GM19328 (cell line): Measurements from ENCODE around the gene CNRIP1.

ENCODE experiments used
- ATAC-seq: cut with Tn5 transposase; IDR thresholded peaks from one replicate; pipeline ENCODE4 v1.9.1; 2021; ENCODE audit warnings: mild to moderate bottlenecking, moderate library complexity; ENCODE audit not compliant: unreplicated experiment

The CNRIP1 gene

DNA sequence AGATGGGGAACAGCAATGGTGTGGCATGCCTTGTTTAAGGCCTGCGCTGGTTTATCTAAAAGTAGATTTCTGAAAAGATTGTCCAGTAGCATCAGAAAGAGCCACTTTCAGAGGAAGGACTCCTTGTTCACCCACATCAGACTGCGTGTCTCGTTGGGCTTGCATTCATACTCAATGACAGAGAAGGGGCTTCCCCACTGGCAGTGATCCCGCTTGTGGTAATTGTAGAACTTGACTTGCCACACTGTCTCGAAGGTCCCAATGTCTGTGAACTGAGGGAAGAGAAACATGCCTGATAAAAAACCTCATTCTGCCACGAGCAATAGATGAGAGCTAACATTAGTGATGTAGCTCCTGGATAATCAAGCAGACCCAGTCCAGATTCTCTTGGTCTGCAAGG, 26.0 kb downstream of the CNRIP1 start:
- no peak for ATAC-seq

DNA sequence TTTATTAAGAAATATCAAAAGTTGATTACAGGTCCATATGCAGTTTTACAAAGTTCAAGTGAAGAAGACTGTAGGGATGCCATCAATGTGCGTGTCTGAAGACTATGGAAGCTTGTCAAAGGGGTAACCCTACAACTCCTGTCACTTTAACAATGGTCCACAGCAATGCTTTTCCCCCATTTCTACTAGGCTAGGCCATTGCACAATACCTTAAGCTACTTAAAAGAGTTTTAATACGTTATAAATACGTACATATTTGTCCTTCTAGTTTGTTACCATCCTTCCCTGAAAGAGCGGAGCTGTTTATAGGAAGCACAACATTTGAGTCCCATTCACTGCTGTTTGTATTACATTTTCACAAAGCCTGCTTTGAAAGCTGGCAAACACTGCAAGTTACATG, 26.7 kb downstream of the CNRIP1 start:
- ATAC-seq = no peak

DNA sequence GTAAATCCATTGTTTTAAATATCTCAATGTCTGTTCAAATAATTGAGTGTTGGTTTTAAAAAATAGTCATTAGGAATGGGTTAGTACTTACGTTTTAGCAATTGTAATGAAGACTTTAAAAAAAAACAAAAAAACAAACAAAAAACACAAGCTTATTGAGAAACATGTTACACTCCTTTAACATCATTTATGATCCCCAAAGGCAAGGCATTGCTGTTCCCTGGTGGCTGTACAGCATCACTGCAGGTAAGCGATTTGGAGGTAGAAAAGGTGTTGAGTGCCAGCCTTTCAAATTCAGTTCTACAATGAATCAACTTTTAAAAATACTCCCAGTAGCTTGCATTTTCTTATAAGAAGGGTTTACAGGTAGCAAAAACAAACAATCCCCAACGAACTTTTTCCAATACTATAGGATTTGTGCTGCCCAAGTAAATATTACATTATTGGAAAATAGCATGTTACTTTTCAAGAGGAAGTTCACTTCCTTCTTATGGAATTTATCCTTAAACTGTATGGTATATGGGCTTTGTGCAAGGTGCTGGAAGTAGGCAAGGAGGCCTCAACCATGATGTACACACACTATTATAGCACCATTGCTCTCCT, 27.5 kb downstream of the CNRIP1 start:
- no peak for ATAC-seq

- ATAC-seq = no peak
Measured at GRCh38 chr2:68291314-68291713, 28.4 kb downstream of the CNRIP1 start.

- no peak for ATAC-seq
Measured at GRCh38 chr2:68290901-68291300, 28.8 kb downstream of the CNRIP1 start.

- no peak for ATAC-seq
Measured at GRCh38 chr2:68287580-68288441, 31.9 kb downstream of the CNRIP1 start.

- ATAC-seq = no peak
Measured at GRCh38 chr2:68284896-68285295, 34.9 kb downstream of the CNRIP1 start.

- no peak for ATAC-seq
Measured at GRCh38 chr2:68283419-68283812, 36.3 kb downstream of the CNRIP1 start.

DNA sequence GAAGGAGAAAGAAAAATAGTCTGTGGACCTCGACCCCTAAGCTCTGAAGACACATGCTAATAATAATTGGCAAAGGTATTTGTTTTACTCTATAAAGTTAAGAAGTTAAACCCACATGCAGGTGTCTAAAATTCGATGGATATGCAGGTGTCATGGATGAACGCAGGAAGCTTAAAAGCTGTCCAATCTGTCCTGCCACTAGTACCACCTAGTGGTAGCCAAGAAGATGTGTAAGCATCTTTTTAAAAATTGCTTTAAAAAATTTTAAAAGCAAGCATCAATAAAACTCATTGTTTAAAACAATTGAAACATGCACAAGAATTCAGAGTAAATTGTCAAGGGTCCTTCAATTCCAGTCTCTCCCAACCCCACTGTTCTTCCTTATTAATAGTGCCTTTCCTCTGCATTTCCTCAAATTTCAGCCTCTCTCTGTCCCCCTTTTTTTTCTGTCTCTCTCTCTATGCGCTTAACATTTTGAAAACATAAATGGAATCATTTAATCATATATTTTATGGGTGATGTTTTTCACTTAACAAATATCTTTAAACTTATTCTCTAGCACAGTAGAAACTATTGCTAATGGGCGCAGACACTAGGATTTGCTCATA, 36.8 kb downstream of the CNRIP1 start:
- ATAC-seq = no peak

DNA sequence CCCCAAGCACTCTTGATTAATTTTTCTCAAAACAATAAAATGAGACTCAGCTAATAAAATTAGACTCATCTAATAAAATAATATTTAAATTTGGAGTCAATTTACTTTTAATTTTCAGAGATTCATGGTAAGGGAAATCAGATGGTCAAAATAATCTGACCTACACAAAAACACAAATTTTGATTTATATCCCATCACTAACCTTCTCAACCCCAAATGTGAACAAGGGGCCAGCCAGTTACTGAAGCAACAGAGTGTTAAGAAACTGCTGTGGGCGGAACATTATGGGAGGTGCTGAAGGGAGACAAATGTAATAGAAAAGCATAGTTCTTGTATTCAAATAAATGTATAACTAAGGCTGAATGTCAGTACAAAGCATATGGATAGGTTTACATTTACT, 39.0 kb downstream of the CNRIP1 start:
- ATAC-seq = no peak

GRCh38 chr2:68280348-68280747, 39.4 kb downstream of the CNRIP1 start:
- no peak for ATAC-seq

GRCh38 chr2:68279691-68280090, 40.1 kb downstream of the CNRIP1 start:
- no peak for ATAC-seq

GRCh38 chr2:68278169-68278568, 41.6 kb downstream of the CNRIP1 start:
- ATAC-seq = no peak

- no peak for ATAC-seq
Measured at GRCh38 chr2:68274022-68274421, 45.7 kb downstream of the CNRIP1 start.

GRCh38 chr2:68272246-68272994, 47.3 kb downstream of the CNRIP1 start:
- ATAC-seq = no peak

GRCh38 chr2:68266655-68267054, 53.1 kb downstream of the CNRIP1 start:
- no peak for ATAC-seq

DNA sequence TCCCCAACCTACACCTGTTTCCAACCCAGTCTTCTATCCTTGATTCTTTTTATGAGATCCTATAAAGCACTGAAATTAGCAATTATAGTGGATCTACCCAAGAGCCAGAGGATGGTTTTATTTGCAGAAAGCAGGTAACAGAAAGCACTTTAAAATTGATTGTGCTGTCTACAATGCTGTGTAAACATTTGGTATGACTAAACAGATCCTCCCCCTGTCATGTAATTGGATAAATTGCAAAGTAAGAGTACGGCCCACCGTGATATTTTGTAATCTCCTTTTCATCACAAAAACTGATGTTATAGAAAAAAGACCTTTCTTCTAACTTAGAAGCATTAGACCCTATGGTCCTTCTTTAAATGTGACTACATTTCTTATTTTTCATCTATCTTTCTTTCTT, 56.1 kb downstream of the CNRIP1 start:
- ATAC-seq = no peak

GRCh38 chr2:68258851-68259250, 60.9 kb downstream of the CNRIP1 start:
- no peak for ATAC-seq

GRCh38 chr2:68256093-68256450, 63.7 kb downstream of the CNRIP1 start:
- no peak for ATAC-seq

GRCh38 chr2:68253219-68254068, 66.3 kb downstream of the CNRIP1 start:
- ATAC-seq = no peak
